Activated naive CD8-positive, alpha-beta T cell treated with anti-CD3 and anti-CD28 coated beads for 36 hours (primary cell): ENCODE results near the gene TOLLIP. TPM values are rescaled to one million over a fixed set of nuclear protein-coding genes. Genes with fewer than 3 reads are reported as not detected.
"Not testable (repeated sequence)": the region's sequence is repeated elsewhere in the genome, so short reads cannot be mapped to it uniquely, and the experiment has no call there.

Experiments
- DNase-seq: peaks from one replicate; pipeline ENCODE4 v3.0.0; 2021
- H3K27ac Mint-ChIP-seq: one replicate; pipeline ENCODE4 v1.8.0; 2022; ENCODE audit warnings: mild to moderate bottlenecking, moderate library complexity, mixed read lengths
- H3K27me3 Mint-ChIP-seq: one replicate; pipeline ENCODE4 v1.8.0; 2022; ENCODE audit warnings: mild to moderate bottlenecking, mixed read lengths
- H3K36me3 Mint-ChIP-seq: one replicate; pipeline ENCODE4 v1.8.0; 2021; ENCODE audit warnings: mild to moderate bottlenecking, mixed read lengths
- H3K4me1 Mint-ChIP-seq: one replicate; pipeline ENCODE4 v1.8.0; 2021; ENCODE audit warnings: mixed read lengths
- H3K4me3 Mint-ChIP-seq: one replicate; pipeline ENCODE4 v1.8.0; 2022; ENCODE audit warnings: mild to moderate bottlenecking, moderate library complexity, mixed read lengths
- H3K9me3 Mint-ChIP-seq: one replicate; pipeline ENCODE4 v1.8.0; 2022; ENCODE audit warnings: mixed read lengths
- total RNA-seq, 2 experiments: library from RNA; stranded (reverse); gene quantifications; one replicate each; pipeline ENCODE4 v1.2.3, GENCODE V29; 2021

TOLLIP gene
- total RNA-seq, 2 experiments from 2014 or later = 32.8 to 36.0 TPM

- Mint-ChIP-seq H3K27ac (no peak overlapping the region), H3K4me3 (no peak overlapping the region), H3K9me3 (peaks cover 2% of the 10 kb centered on the region), H3K4me1 (no peaks in the 10 kb centered on the region), H3K36me3 (no peaks in the 10 kb centered on the region), H3K27me3 (no peaks in the 10 kb centered on the region)
- no peak for DNase-seq
Measured at GRCh38 chr11:1253103-1253485, 56.3 kb downstream of the TOLLIP start.

GRCh38 chr11:1252371-1253102 lies 56.9 kb downstream of the TOLLIP start:
- H3K27ac Mint-ChIP-seq = no peak overlapping the region
- no peaks in the 10 kb centered on the region for H3K36me3 Mint-ChIP-seq
- no peaks in the 10 kb centered on the region for H3K4me1 Mint-ChIP-seq
- H3K9me3 Mint-ChIP-seq = peaks cover 2% of the 10 kb centered on the region
- no peak for DNase-seq
- H3K27me3 Mint-ChIP-seq = no peaks in the 10 kb centered on the region
- no peak overlapping the region for H3K4me3 Mint-ChIP-seq

GRCh38 chr11:1251236-1251770 lies 58.1 kb downstream of the TOLLIP start:
- H3K27ac Mint-ChIP-seq = no peak overlapping the region
- H3K4me3 Mint-ChIP-seq = no peak overlapping the region
- no peak for DNase-seq
- H3K4me1 Mint-ChIP-seq = no peaks in the 10 kb centered on the region
- peaks cover 2% of the 10 kb centered on the region for H3K9me3 Mint-ChIP-seq
- no peaks in the 10 kb centered on the region for H3K36me3 Mint-ChIP-seq
- H3K27me3 Mint-ChIP-seq = no peaks in the 10 kb centered on the region

GRCh38 chr11:1250411-1250810 lies 59.0 kb downstream of the TOLLIP start:
- not testable (repeated sequence) for H3K9me3 Mint-ChIP-seq, H3K36me3 Mint-ChIP-seq, H3K4me3 Mint-ChIP-seq, H3K27ac Mint-ChIP-seq, H3K27me3 Mint-ChIP-seq, H3K4me1 Mint-ChIP-seq, DNase-seq

GRCh38 chr11:1248951-1249350 lies 60.5 kb downstream of the TOLLIP start:
- not testable (repeated sequence) for DNase-seq, H3K4me3 Mint-ChIP-seq, H3K9me3 Mint-ChIP-seq, H3K36me3 Mint-ChIP-seq, H3K27ac Mint-ChIP-seq, H3K27me3 Mint-ChIP-seq, H3K4me1 Mint-ChIP-seq

- not testable (repeated sequence) for H3K9me3 Mint-ChIP-seq, H3K4me1 Mint-ChIP-seq, DNase-seq, H3K36me3 Mint-ChIP-seq, H3K27me3 Mint-ChIP-seq, H3K4me3 Mint-ChIP-seq, H3K27ac Mint-ChIP-seq
Measured at GRCh38 chr11:1247026-1247425, 62.4 kb downstream of the TOLLIP start.

GRCh38 chr11:1246301-1246700 lies 63.1 kb downstream of the TOLLIP start:
- H3K27me3 Mint-ChIP-seq, H3K27ac Mint-ChIP-seq, H3K4me3 Mint-ChIP-seq, H3K9me3 Mint-ChIP-seq, H3K36me3 Mint-ChIP-seq, DNase-seq, H3K4me1 Mint-ChIP-seq: not testable (repeated sequence)

- H3K27ac Mint-ChIP-seq, DNase-seq, H3K4me3 Mint-ChIP-seq, H3K27me3 Mint-ChIP-seq, H3K9me3 Mint-ChIP-seq, H3K4me1 Mint-ChIP-seq, H3K36me3 Mint-ChIP-seq: not testable (repeated sequence)
Measured at GRCh38 chr11:1245717-1246116, 63.7 kb downstream of the TOLLIP start.

- not testable (repeated sequence) for H3K27ac Mint-ChIP-seq
Measured at GRCh38 chr11:1244557-1244956, 64.9 kb downstream of the TOLLIP start.

GRCh38 chr11:1243521-1243920 lies 65.9 kb downstream of the TOLLIP start:
- H3K4me3 Mint-ChIP-seq, H3K9me3 Mint-ChIP-seq, H3K27ac Mint-ChIP-seq, H3K36me3 Mint-ChIP-seq, H3K4me1 Mint-ChIP-seq, DNase-seq, H3K27me3 Mint-ChIP-seq: not testable (repeated sequence)

More at GRCh38 chr11:1244557-1244956, 64.9 kb downstream of the TOLLIP start:
- not testable (repeated sequence) for H3K4me1 Mint-ChIP-seq, H3K4me3 Mint-ChIP-seq, H3K36me3 Mint-ChIP-seq, H3K27me3 Mint-ChIP-seq, H3K9me3 Mint-ChIP-seq, DNase-seq

GRCh38 chr11:1242751-1243150 lies 66.7 kb downstream of the TOLLIP start:
- H3K4me1 Mint-ChIP-seq, H3K27ac Mint-ChIP-seq, DNase-seq, H3K4me3 Mint-ChIP-seq, H3K9me3 Mint-ChIP-seq, H3K36me3 Mint-ChIP-seq, H3K27me3 Mint-ChIP-seq: not testable (repeated sequence)

- H3K27me3 Mint-ChIP-seq = no peaks in the 10 kb centered on the region
- no peaks in the 10 kb centered on the region for H3K9me3 Mint-ChIP-seq
- no peak overlapping the region for H3K4me3 Mint-ChIP-seq
- peaks cover 1% of the 10 kb centered on the region for H3K36me3 Mint-ChIP-seq
- no peak for DNase-seq
- H3K27ac Mint-ChIP-seq = no peak overlapping the region
- H3K4me1 Mint-ChIP-seq = no peaks in the 10 kb centered on the region
Measured at GRCh38 chr11:1242289-1242688, 67.1 kb downstream of the TOLLIP start.

GRCh38 chr11:1241706-1242105 lies 67.7 kb downstream of the TOLLIP start:
- H3K27me3 Mint-ChIP-seq = no peaks in the 10 kb centered on the region
- no peak for DNase-seq
- H3K9me3 Mint-ChIP-seq = no peaks in the 10 kb centered on the region
- H3K36me3 Mint-ChIP-seq = peaks cover 1% of the 10 kb centered on the region
- H3K4me3 Mint-ChIP-seq = no peak overlapping the region
- H3K4me1 Mint-ChIP-seq = no peaks in the 10 kb centered on the region
- H3K27ac Mint-ChIP-seq = no peak overlapping the region

GRCh38 chr11:1240771-1241170 lies 68.7 kb downstream of the TOLLIP start:
- H3K36me3 Mint-ChIP-seq = peaks cover 1% of the 10 kb centered on the region
- no peaks in the 10 kb centered on the region for H3K9me3 Mint-ChIP-seq
- H3K4me3 Mint-ChIP-seq = no peak overlapping the region
- no peaks in the 10 kb centered on the region for H3K27me3 Mint-ChIP-seq
- H3K4me1 Mint-ChIP-seq = no peaks in the 10 kb centered on the region
- no peak for DNase-seq
- H3K27ac Mint-ChIP-seq = no peak overlapping the region

GRCh38 chr11:1239596-1240205 lies 69.7 kb downstream of the TOLLIP start:
- H3K4me1 Mint-ChIP-seq = no peaks in the 10 kb centered on the region
- peaks cover 1% of the 10 kb centered on the region for H3K36me3 Mint-ChIP-seq
- H3K27me3 Mint-ChIP-seq = no peaks in the 10 kb centered on the region
- H3K9me3 Mint-ChIP-seq = no peaks in the 10 kb centered on the region
- DNase-seq = no peak
- H3K4me3 Mint-ChIP-seq = no peak overlapping the region
- H3K27ac Mint-ChIP-seq = no peak overlapping the region
